UCSD-AML1 (cell line): ENCODE measurements around the gene FBXO9.

Source experiments
- DNase-seq: peaks from one replicate; lab custom pipeline; 2025; ENCODE audit not compliant: unreplicated experiment; lab: John Stamatoyannopoulos, UW

Gene FBXO9

GRCh38 chr6:53130569-53131290 is 65.5 kb downstream of the FBXO9 start:
- no peak for DNase-seq

- DNase-seq, result no peak
Measured at GRCh38 chr6:53133961-53134360, 68.8 kb downstream of the FBXO9 start.

DNA sequence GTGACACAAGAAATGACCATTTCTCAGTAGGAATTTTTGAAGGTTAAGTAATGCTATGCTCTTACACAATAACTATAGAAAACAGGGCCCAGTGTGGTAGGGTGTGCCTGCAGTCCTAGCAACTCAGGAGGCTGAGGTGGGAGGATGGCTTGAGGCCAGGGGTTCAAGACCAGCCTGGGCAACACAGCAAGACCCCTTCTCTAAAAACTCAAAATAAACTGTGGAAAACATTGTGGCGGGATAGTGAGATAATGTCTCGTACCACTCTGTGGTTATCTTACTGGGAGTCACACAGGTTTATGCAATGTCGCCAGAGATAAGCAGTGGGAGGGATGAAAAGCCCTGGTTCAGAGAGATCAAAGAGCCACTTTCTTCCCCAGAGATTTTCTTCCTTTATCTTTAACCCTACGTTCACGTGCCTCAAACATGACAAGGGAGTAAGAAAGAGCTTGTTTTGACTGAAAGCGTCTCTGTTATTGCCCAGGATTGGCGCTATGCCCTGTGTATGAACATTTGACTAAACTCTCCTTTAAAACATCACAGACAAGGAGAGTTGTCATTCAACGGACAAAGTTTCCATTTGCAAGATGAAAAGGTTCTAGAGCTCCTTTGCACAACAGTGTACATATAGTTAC is 69.5 kb downstream of the FBXO9 start:
- DNase-seq, result no peak

GRCh38 chr6:53136000-53136609 is 70.9 kb downstream of the FBXO9 start:
- no peak for DNase-seq

GRCh38 chr6:53139841-53140413 is 74.7 kb downstream of the FBXO9 start:
- DNase-seq, result no peak

DNA sequence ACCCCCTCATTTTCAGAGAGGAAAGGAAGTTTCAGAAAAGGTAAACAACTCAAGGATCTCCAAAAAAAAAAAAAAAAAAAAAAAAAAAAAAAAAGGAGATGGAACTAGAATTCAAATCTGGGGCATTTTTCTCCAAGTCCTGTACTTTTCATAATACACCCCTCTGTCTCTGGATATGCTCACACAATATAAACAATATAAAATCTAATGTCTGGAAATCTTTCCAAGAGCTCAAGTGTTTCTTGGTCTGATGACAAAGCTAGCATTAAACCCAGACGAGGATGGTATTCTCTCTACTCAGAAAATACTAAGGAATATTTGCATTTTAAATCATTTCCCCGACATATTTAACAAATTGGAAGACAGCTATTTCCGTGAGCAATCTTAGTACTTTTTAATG is 77.6 kb downstream of the FBXO9 start:
- DNase-seq, result no peak

- no peak for DNase-seq
Measured at GRCh38 chr6:53143710-53144109, 78.5 kb downstream of the FBXO9 start.

DNA sequence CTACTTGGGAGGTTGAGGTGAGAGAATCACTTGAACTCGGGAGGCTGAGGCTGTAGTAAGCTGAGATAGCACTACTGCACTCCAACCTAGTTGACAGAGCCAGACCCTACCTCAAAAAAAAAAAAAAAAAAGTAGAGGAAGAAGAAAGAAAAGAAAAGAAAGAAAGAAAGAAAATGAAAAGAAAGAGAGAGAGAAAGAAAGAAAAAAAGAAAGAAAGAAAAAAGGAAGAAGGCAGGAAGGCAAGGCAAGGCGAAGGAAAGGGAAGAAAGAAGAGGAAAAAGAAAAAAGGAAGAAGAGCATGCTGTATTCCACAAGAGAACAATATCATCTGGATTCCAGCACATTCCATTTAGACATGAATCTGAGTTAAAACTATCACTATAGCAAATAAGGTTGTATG is 79.6 kb downstream of the FBXO9 start:
- DNase-seq, result no peak

- DNase-seq, result no peak
Measured at GRCh38 chr6:53148684-53149083, 83.5 kb downstream of the FBXO9 start, which contains the start of gene GCM1. Gene GCM1 (minus strand): TSS chr6:53148841. CDS start chr6:53145632, 3,209 bp downstream.
